DMS53 (cell line): ENCODE measurements around the gene DCC.

Experiments
- DNase-seq: peaks from one replicate; lab custom pipeline; 2025; lab: John Stamatoyannopoulos, UW

DCC gene

GRCh38 chr18:52914148-52914547 lies 574.2 kb downstream of the DCC start:
- no peak for DNase-seq

GRCh38 chr18:52920665-52921064 lies 580.7 kb downstream of the DCC start:
- no peak for DNase-seq

GRCh38 chr18:52933356-52933755 lies 593.4 kb downstream of the DCC start:
- no peak for DNase-seq

- DNase-seq = peak; percentile 95
Measured at GRCh38 chr18:52936931-52937330, 596.9 kb downstream of the DCC start.

- peak; percentile 38 for DNase-seq
Measured at GRCh38 chr18:52937840-52938239, 597.8 kb downstream of the DCC start.

GRCh38 chr18:52945552-52945951 lies 605.6 kb downstream of the DCC start:
- DNase-seq = no peak

- DNase-seq = peak; percentile 37
Measured at GRCh38 chr18:52948868-52949444, 609.0 kb downstream of the DCC start.

GRCh38 chr18:52950155-52950554 lies 610.2 kb downstream of the DCC start:
- peak; percentile 43 for DNase-seq

GRCh38 chr18:52953387-52953786 lies 613.4 kb downstream of the DCC start:
- no peak for DNase-seq

GRCh38 chr18:52963481-52963880 lies 623.5 kb downstream of the DCC start:
- no peak for DNase-seq

GRCh38 chr18:52970686-52971085 lies 630.7 kb downstream of the DCC start:
- no peak for DNase-seq

- no peak for DNase-seq
Measured at GRCh38 chr18:52971097-52971496, 631.1 kb downstream of the DCC start.

- no peak for DNase-seq
Measured at GRCh38 chr18:52979892-52980291, 639.9 kb downstream of the DCC start.

- no peak for DNase-seq
Measured at GRCh38 chr18:52991246-52991645, 651.2 kb downstream of the DCC start.

GRCh38 chr18:52992041-52992440 lies 652.0 kb downstream of the DCC start:
- DNase-seq = peak; percentile 63

- peak; percentile 98 for DNase-seq
Measured at GRCh38 chr18:52995875-52996274, 655.9 kb downstream of the DCC start.

GRCh38 chr18:52999633-53000032 lies 659.6 kb downstream of the DCC start:
- DNase-seq = peak; percentile 39

GRCh38 chr18:53004798-53005197 lies 664.8 kb downstream of the DCC start:
- DNase-seq = peak; percentile 64

- no peak for DNase-seq
Measured at GRCh38 chr18:53018791-53019190, 678.8 kb downstream of the DCC start.

GRCh38 chr18:53025247-53025646 lies 685.2 kb downstream of the DCC start:
- peak; percentile 95 for DNase-seq

- DNase-seq = no peak
Measured at GRCh38 chr18:53028565-53028964, 688.6 kb downstream of the DCC start.

GRCh38 chr18:53033128-53033527 lies 693.1 kb downstream of the DCC start:
- no peak for DNase-seq

- no peak for DNase-seq
Measured at GRCh38 chr18:53038608-53039007, 698.6 kb downstream of the DCC start.

- DNase-seq = no peak
Measured at GRCh38 chr18:53040286-53040685, 700.3 kb downstream of the DCC start.

GRCh38 chr18:53056064-53056463 lies 716.1 kb downstream of the DCC start:
- DNase-seq = no peak
